ENCODE measurements around the gene SHMT2.
A peak's percentile ranks its signal among the peaks of the same experiment; 100 is the strongest.

The SHMT2 gene

GRCh38 chr12:57241402-57242310, 12.1 kb downstream of the SHMT2 start:
- no peak for DNase-seq

- DNase-seq = no peak
These were observed 12.8 kb downstream of the SHMT2 start for GRCh38 chr12:57242329-57242690.

GRCh38 chr12:57242691-57243454, 13.4 kb downstream of the SHMT2 start:
- DNase-seq = peak; percentile 76

- DNase-seq = peak; percentile 84
These were observed 14.2 kb downstream of the SHMT2 start for GRCh38 chr12:57243521-57244311.

- no peak for DNase-seq
These were observed 14.8 kb downstream of the SHMT2 start for GRCh38 chr12:57244312-57244696.

DNA sequence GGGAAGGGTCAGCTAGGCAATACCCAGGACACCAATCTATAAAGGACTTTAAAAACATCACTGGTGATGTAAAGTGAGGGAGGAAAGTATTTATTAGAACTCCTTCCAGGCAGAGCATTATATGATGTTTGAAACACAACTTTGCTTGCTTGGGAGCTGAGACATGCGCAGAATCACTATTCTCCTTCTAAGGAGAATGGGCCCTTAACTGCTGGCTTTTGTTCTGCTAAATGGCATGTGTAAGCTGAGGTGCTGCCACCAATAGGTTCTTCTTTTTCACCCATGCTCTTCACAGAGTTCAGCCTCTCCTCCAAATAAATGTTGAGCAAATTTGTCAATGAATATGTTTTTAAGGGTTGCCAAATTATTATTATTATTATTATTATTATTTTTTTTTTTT, 17.5 kb downstream of the SHMT2 start:
- DNase-seq = no peak

DNA sequence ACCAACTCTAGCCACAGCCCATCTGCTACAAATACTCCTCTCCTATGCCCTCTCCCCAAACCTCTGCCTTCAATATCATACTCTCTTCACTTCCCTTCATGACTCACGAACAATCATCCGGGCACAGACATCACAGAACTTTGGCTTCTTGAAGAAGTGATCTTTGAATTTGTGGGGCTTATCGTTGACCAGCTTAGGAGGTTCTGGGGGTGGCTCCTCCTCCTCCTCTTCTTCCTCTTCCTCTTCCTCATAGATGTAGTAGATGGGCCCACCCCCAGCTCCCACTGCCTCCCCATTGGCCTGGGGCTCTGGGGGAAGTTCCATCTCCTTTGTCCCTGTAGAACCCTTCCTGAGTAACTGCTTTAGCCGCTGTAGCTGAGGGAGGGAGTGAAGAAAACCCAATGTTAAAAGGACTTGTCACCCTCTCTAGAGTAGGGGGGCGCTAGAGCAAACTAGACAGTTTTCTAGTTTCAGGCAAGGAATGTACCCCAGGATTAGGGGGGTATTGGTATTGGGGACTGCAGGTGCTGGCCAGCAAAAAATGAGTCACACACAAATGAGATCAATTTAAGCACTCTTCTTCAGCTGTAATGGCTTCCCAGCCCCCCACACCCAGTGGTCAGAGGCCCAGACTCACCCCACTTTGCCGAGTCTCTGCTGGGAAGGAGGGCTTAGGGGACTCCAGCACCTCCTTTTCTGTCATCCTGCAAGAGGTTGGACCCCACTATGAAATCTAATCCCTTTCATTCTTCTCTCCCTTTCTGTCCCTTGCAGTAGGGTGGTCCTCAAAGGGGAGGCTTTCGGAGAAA, 19.6 kb downstream of the SHMT2 start:
- no peak for DNase-seq

GRCh38 chr12:57250541-57250940, 21.0 kb downstream of the SHMT2 start:
- no peak for DNase-seq

DNA sequence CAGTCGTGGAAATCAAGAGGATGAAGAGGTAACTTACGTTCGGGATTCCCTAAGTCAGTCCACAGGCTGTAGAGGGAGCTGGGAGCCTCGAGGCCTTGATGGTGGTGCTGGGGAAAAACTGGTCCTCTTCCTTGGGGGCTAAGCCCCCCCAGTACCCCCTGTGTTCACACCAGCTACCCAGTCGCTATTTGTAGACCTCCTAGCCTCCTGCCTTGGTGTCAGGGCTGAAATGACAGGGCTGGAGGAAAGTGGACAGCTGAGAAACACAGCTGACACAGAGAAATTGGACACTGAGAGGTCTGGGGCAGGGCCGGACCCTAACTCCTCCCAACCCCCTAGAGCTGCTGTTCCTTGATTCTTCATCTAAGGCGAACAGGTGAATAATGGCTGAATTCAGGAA, 21.4 kb downstream of the SHMT2 start, which contains the start of gene STAC3:
TSS of gene STAC3 (minus strand) at position 232 of the 400 bp plus-strand sequence. CDS start 1,551 bp downstream, outside the sequence.
- no peak for DNase-seq

- DNase-seq = no peak
These were observed 25.2 kb downstream of the SHMT2 start for GRCh38 chr12:57254506-57255280.

DNA sequence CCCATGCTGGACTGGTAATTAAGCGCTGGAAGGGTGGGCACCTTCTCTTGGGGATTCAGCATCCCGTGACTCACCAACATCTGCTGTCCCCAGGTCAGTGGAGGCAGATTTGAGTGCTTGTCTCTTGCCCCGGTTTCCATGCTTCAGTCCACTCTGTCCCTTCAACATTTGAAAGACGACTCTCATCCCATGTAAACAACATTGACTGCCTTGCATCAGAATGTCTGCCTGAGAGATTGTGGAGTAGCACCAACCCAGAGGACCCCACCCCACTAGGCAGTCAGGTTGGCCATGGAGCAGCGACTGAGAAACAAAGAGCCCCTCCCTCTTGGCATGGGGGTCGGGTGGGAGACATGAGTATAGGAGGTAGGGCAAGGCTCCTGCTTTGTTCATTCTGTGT, 26.4 kb downstream of the SHMT2 start:
- no peak for DNase-seq

DNA sequence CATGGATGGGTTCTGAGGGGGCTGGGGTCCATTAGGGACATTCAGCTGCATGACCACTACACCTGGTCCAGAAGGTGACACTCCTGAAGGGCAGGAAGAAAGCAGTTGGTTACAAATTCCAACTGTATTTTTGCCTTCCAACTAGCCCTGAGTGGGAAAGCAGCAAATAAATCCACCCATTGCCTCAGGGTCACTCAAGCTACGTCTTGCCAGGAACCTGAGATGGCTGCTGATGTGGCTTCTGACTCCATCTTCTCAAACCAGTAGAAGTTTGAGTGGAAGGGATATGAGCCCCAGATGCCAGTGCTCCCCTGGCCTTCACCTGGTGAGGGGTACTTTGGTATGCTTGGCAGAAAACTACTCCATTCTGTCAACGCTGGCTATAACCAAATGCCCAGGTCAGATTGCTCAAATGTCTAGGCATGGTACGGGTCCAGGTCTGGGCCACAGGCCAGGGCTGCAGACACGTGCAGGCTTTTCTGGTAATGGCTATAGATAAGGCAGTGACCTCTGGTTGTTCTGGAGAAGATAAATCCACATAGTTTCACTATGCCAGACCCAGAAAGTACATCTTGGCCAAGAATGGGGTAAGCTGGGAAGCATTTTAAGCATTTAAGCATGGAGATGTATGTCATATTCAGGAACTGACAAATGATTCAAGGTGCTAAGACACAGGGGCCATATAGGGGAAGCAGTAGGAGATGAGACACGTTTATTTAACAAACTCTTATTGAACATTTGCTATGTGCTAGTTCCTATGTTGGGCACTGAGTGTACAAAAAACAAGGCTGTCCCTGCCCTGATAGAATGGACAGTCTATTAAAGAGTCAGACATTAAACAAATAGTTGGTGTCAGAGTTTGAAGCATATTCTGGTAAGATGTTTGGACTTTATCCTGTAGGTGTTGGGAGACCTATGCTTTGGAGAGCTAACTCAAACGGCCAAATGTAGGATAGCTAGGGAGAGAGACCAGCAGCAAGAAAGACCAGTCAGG, 29.8 kb downstream of the SHMT2 start:
- DNase-seq = no peak

DNA sequence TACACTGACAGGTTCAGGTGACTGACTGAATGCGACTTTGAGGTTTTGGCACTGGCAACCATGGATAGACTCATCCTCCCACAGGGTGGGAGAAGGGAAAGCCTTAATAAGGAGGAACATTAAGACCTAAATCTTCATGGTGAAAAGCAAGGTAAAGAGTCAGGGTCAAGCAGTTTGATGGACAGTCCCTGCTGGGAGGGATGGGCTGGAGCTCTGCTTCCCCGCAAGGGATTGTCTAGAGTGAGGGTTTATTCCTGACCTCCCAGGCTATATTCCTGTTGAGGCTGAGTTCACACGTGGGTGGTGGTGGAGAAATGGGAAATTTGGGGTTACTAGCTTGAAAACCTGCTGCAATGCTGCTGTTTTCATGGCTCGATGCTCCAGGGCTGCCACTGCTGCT, 30.9 kb downstream of the SHMT2 start:
- no peak for DNase-seq

DNA sequence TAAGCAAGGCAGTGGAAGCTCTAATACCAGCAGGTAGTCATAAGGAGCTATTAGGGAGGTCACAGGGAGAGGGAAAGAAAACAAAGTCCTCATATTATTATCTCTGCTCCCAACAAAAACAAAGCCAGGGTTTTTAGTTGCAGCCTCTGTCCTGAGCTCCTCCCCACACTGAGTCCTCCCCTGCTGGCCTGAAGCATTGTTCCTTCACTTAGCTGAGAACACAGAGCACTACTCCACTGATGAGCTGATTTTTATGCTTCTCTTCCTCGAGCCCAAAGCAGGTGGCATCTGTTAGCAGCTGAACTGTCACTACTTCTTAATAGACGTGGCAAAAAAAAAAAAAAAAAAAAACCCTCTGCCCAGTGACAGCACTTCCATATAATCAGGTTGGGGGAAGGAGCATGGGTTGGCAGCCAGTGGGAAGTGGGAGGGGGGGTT, 31.9 kb downstream of the SHMT2 start:
- DNase-seq = no peak

DNA sequence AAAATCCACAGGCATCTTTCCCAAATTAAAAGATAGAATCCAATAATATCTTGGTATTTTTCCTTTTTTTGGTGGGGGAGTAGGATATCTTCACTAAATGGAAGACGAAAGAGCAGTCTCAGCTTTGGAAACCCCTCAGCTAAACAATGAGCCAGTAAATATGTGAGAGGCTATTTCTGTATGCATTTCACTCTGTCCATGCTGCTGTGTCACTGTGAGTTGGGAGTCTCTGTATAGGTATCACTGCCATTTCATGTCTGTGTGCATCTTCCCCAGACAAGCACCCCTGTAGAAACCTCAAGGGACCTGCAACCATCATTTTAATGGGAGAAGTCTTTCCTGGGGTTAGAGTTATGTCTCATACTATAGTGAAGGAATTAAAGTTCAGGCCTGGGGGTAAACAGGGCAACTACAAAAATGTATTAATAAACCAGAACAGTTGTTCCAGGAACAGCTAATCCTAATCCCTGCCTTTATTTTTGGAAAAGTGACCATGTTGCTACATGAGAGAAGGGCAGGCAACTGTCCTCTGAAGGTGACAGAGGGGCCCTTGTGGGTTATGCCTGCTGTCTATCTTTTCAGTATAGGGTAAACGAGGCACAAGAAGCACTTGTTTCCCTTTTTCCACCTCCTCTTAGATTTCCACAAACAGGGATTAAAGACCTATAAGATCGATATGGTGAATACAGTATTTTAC, 32.8 kb downstream of the SHMT2 start:
- no peak for DNase-seq

DNA sequence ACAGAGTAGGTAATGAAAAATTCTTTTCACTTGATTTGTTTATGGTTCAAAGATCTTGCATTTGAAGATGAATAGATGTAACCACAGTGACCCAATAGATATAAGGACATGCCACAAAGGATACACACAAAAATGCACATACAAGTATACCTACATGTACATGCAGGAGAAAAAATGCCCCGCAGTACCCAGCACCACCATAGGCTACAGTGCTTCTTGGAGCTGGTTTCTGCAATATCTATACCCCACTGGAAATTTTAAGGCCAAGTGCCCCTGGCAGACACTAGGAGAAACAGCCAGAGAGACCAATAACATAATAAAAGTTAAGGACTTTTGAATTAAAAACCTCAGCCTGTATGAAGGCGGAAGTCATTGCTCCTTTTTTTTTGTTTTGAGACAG, 33.6 kb downstream of the SHMT2 start:
- no peak for DNase-seq

DNA sequence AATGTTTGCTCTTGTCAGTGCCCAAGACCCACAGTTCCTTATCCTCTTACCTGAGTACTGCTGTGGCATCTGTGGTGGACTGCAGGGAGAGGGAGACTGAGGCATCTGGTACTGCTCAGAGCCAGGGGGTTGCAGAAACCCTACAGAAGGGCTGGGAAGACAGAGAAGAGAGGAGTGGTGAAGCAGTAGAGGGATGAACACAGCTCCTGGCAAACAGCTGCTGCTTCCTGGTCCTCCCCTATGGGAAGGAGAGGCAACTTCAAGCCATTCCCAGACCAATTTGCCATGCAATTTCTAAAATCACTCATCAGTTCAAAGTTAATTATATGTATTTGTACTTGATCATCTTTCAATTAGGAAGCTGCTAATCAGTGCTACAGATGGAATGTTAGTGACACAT, 37.2 kb downstream of the SHMT2 start:
- DNase-seq = no peak

GRCh38 chr12:57268264-57268663, 38.8 kb downstream of the SHMT2 start:
- DNase-seq = no peak

- DNase-seq = no peak
These were observed 41.5 kb downstream of the SHMT2 start for GRCh38 chr12:57270966-57271470.

Data from activated naive CD4-positive, alpha-beta T cell treated with anti-CD3 and anti-CD28 coated beads, Interleukin-2, amount 50 U/mL, for 16 hours (primary cell).